ENCODE data around the gene TSPAN32. TPM values are rescaled to one million over a fixed set of nuclear protein-coding genes. Genes with fewer than 3 reads are reported as not detected.

TSPAN32 gene
- total RNA-seq, 1 experiment from 2014 or later = not detected

GRCh38 chr11:2303627-2304505 lies 2.1 kb downstream of the TSPAN32 start (continued):
- TF ChIP-seq ZBTB33 (IDR thresholded peaks at IDR 0.05; ENCODE audit: extremely low read depth, insufficient replicate concordance, low read length) (no peak), TCF7L2 (IDR thresholded peaks at IDR 0.05; ENCODE audit: borderline replicate concordance, extremely low read depth, insufficient read depth, insufficient read length) (no peak), ZFX (IDR thresholded peaks at IDR 0.05) (no peak), RAD21 (IDR thresholded peaks at IDR 0.05; ENCODE audit: low read depth) (no peak)
- TF ChIP-seq, protein P1, sequence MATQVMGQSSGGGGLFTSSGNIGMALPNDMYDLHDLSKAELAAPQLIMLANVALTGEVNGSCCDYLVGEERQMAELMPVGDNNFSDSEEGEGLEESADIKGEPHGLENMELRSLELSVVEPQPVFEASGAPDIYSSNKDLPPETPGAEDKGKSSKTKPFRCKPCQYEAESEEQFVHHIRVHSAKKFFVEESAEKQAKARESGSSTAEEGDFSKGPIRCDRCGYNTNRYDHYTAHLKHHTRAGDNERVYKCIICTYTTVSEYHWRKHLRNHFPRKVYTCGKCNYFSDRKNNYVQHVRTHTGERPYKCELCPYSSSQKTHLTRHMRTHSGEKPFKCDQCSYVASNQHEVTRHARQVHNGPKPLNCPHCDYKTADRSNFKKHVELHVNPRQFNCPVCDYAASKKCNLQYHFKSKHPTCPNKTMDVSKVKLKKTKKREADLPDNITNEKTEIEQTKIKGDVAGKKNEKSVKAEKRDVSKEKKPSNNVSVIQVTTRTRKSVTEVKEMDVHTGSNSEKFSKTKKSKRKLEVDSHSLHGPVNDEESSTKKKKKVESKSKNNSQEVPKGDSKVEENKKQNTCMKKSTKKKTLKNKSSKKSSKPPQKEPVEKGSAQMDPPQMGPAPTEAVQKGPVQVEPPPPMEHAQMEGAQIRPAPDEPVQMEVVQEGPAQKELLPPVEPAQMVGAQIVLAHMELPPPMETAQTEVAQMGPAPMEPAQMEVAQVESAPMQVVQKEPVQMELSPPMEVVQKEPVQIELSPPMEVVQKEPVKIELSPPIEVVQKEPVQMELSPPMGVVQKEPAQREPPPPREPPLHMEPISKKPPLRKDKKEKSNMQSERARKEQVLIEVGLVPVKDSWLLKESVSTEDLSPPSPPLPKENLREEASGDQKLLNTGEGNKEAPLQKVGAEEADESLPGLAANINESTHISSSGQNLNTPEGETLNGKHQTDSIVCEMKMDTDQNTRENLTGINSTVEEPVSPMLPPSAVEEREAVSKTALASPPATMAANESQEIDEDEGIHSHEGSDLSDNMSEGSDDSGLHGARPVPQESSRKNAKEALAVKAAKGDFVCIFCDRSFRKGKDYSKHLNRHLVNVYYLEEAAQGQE (IDR thresholded peaks at IDR 0.05; ENCODE audit: low read depth) = no peak

Data from HCT116 (cell line).